SK-N-SH (cell line): ENCODE data around the gene H2AZ1. TPM values are rescaled to one million over a fixed set of nuclear protein-coding genes. Genes with fewer than 3 reads are reported as not detected.
A peak's percentile ranks its signal among the peaks of the same experiment; 100 is the strongest.
"Not testable (repeated sequence)": the region's sequence is repeated elsewhere in the genome, so short reads cannot be mapped to it uniquely, and the experiment has no call there.

Experiments
- CTCF ChIA-PET: fragments of 300-600, 350-600 bp; formaldehyde crosslinking; extraction: SDS; loops from one replicate; lab custom pipeline; 2021; lab: Yijun Ruan, JAX
- POLR2A ChIA-PET: fragments of 350-600 bp; sonication (Branson Sonifier 250); formaldehyde crosslinking; extraction: SDS; loops from one replicate; lab custom pipeline; 2020; ENCODE audit warnings: antibody characterized with exemption, inconsistent platforms; lab: Yijun Ruan, JAX
- DNase-seq: peaks from one replicate; pipeline ENCODE4 v3.0.0; 2012
- H2AFZ ChIP-seq: fragments of 200-600 bp; sonication (generic); 2 replicates; pipeline ENCODE4 v1.8.1; 2016; ENCODE audit warnings: antibody characterized with exemption, mild to moderate bottlenecking, low read depth
- H3F3A ChIP-seq: fragments of 200-600 bp; sonication (generic); replicated peaks from 2 replicates; pipeline ENCODE3; 2016; ENCODE audit warnings: antibody characterized with exemption, mild to moderate bottlenecking; ENCODE audit not compliant: insufficient read depth
- H3K27ac ChIP-seq, 2 experiments: fragments of 200-500 bp in 1 of 2; fragments of 200-600 bp in 1 of 2; sonication (Bioruptor generic) in 1 of 2; sonication (generic), shearing (Covaris generic) in 1 of 2; 2 replicates each; pipeline versions ENCODE4 v1.5.1 to v1.6.1; 2014 to 2016; ENCODE audit warnings: low read depth in 2 of 2, inconsistent platforms in 1 of 2, low read length in 1 of 2, mild to moderate bottlenecking in 1 of 2, mixed read lengths in 1 of 2
- H3K27me3 ChIP-seq: fragments of 200-600 bp; sonication (generic), shearing (Covaris generic); 2 replicates; pipeline ENCODE4 v1.6.1; 2016; ENCODE audit warnings: mixed run types; ENCODE audit not compliant: insufficient read depth
- H3K36me3 ChIP-seq, 2 experiments: fragments of 200-500 bp in 1 of 2; fragments of 200-600 bp in 1 of 2; sonication (Bioruptor generic) in 1 of 2; sonication (generic) in 1 of 2; replicated peaks in 1 of 2; 2 replicates each; pipeline versions ENCODE3 to v1.5.1; 2014 to 2016; ENCODE audit warnings: low read length in 1 of 2, mild to moderate bottlenecking in 1 of 2; ENCODE audit not compliant: insufficient read depth in 2 of 2, control insufficient read depth in 1 of 2
- H3K4me1 ChIP-seq, 2 experiments: fragments of 200-500 bp in 1 of 2; fragments of 200-600 bp in 1 of 2; sonication (Bioruptor generic) in 1 of 2; sonication (generic), shearing (Covaris generic) in 1 of 2; 2 replicates each; pipeline versions ENCODE4 v1.5.1 to v1.6.1; 2014 to 2016; ENCODE audit warnings: low read depth in 1 of 2, low read length in 1 of 2, mixed run types in 1 of 2; ENCODE audit not compliant: insufficient read depth in 2 of 2, control insufficient read depth in 1 of 2
- H3K4me2 ChIP-seq: fragments of 200-600 bp; sonication (generic), shearing (Covaris generic); 2 replicates; pipeline ENCODE4 v1.6.1; 2017; ENCODE audit warnings: mixed run types
- H3K4me3 ChIP-seq, 2 experiments: fragments of 200-500 bp in 1 of 2; fragments of 200-600 bp in 1 of 2; sonication (Bioruptor generic) in 1 of 2; sonication (generic), shearing (Covaris generic) in 1 of 2; 2 replicates each; pipeline versions ENCODE4 v1.5.1 to v1.8.1; 2014 to 2016; ENCODE audit warnings: low read depth in 2 of 2, inconsistent platforms in 1 of 2, low read length in 1 of 2, mild to moderate bottlenecking in 1 of 2, mixed read lengths in 1 of 2, moderate library complexity in 1 of 2
- H3K79me2 ChIP-seq: fragments of 200-600 bp; sonication (generic); 2 replicates; pipeline ENCODE4 v1.8.1; 2017; ENCODE audit warnings: mild to moderate bottlenecking; ENCODE audit not compliant: insufficient read depth
- H3K9ac ChIP-seq: fragments of 200-600 bp; sonication (generic); 2 replicates; pipeline ENCODE4 v1.6.1; 2017; ENCODE audit warnings: mixed run types
- H3K9me2 ChIP-seq: fragments of 200-600 bp; sonication (generic); 2 replicates; pipeline ENCODE4 v1.6.1; 2017; ENCODE audit warnings: mixed run types
- H3K9me3 ChIP-seq: fragments of 200-600 bp; sonication (generic); 2 replicates; pipeline ENCODE4 v1.6.1; 2017; ENCODE audit warnings: mixed run types, mild to moderate bottlenecking, moderate library complexity
- H4K20me1 ChIP-seq: fragments of 200-600 bp; sonication (generic); 2 replicates; pipeline ENCODE4 v1.6.1; 2017; ENCODE audit warnings: mild to moderate bottlenecking, mixed run types; ENCODE audit not compliant: insufficient read depth
- FOSL2 ChIP-seq: IDR thresholded peaks from 2 replicates; pipeline ENCODE4 v1.4.0; 2012; ENCODE audit warnings: low read depth, mild to moderate bottlenecking, moderate library complexity, borderline replicate concordance
- IRF3 ChIP-seq: fragments of 150-350 bp; IDR thresholded peaks from 2 replicates; pipeline ENCODE4 v1.6.1; 2016; ENCODE audit warnings: mild to moderate bottlenecking, low read depth, low read length
- JUND ChIP-seq: IDR thresholded peaks from 2 replicates; pipeline ENCODE4 v1.4.0; 2012
- MAX ChIP-seq: IDR thresholded peaks from 2 replicates; pipeline ENCODE4 v1.4.0; 2012; ENCODE audit warnings: low read depth
- MEF2A ChIP-seq: IDR thresholded peaks from 2 replicates; pipeline ENCODE4 v1.4.0; 2012; ENCODE audit warnings: low read depth, borderline replicate concordance
- NFIC ChIP-seq: IDR thresholded peaks from 2 replicates; pipeline ENCODE4 v1.4.0; 2012; ENCODE audit warnings: borderline replicate concordance
- NRF1 ChIP-seq: IDR thresholded peaks from 2 replicates; pipeline ENCODE4 v1.6.1; 2012; ENCODE audit warnings: low read depth, mild to moderate bottlenecking, low read length
- RAD21 ChIP-seq: IDR thresholded peaks from 2 replicates; pipeline ENCODE4 v1.6.1; 2012; ENCODE audit warnings: mild to moderate bottlenecking, low read length
- RCOR1 ChIP-seq: fragments of 150-350 bp; IDR thresholded peaks from 2 replicates; pipeline ENCODE4 v1.6.1; 2017; ENCODE audit warnings: antibody characterized with exemption, low read length
- TAF1 ChIP-seq: IDR thresholded peaks from 2 replicates; pipeline ENCODE4 v1.6.1; 2012; ENCODE audit warnings: low read depth, mild to moderate bottlenecking, low read length, moderate library complexity, borderline replicate concordance
- TCF12 ChIP-seq: IDR thresholded peaks from 2 replicates; pipeline ENCODE4 v1.4.0; 2012
- TEAD4 ChIP-seq: IDR thresholded peaks from 2 replicates; pipeline ENCODE4 v1.4.0; 2012; ENCODE audit warnings: mild to moderate bottlenecking, borderline replicate concordance; ENCODE audit not compliant: insufficient read depth
- USF2 ChIP-seq: fragments of 150-350 bp; IDR thresholded peaks from 2 replicates; pipeline ENCODE4 v1.6.1; 2017; ENCODE audit warnings: antibody characterized with exemption, low read length, low read depth, borderline replicate concordance
- YY1 ChIP-seq: IDR thresholded peaks from 2 replicates; pipeline ENCODE4 v1.4.0; 2012; ENCODE audit warnings: low read depth, mild to moderate bottlenecking
- WGBS: methylation state at CpG from one replicate; pipeline ENCODE4 v1.1.6; 2017; ENCODE audit warnings: low lambda C conversion rate; 5-methylcytosine and 5-hydroxymethylcytosine counted together
- polyA plus RNA-seq, 3 experiments: library from polyadenylated mRNA; depleted of rRNA; stranded (reverse); fragments of >200 nt; gene quantifications; 2 replicates each; pipeline ENCODE4 v1.2.3, GENCODE V29; 2012
- TF ChIP-seq, protein P1 (sequence below): IDR thresholded peaks from 2 replicates; pipeline ENCODE4 v1.6.1; 2012; ENCODE audit warnings: mild to moderate bottlenecking, low read depth, low read length, moderate library complexity
- TF ChIP-seq, protein P2 (sequence below): IDR thresholded peaks from 2 replicates; pipeline ENCODE4 v1.4.0; 2012; ENCODE audit warnings: low read depth, borderline replicate concordance

H2AZ1 gene
- polyA plus RNA-seq, 1 of the 3 experiments (the other 2 are of a cell fraction): 408 TPM

DNA sequence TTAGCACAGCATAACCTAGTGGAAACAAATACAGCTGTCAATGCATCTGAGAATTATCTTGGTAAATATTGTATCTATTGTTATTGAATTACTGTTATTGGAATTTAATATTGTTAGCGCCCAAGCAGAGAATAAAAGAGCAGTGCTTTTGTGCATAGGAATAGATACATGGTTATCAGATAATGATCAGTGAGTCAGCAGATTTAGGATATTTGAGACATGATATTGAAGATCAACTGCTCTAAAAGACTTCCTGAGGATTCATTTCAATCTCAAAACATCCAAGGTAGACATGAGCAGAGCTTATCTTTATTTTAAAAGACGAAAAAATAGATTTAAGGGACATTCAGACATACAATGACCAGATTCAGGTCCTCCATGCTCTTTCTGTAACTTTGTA, 10.6 kb upstream of the H2AZ1 start:
- TF ChIP-seq FOSL2 (0 out of 2 replicates have a peak, but pooled peaks have one; percentile 15), TCF12 (no peak)
- Histone ChIP-seq H3K27ac (peak overlapping the region in 1 of 2 experiments; percentile 57; a peak in 2 of 4 replicates), H2AFZ (peak overlapping the region; percentile 26; the same call in 1 of the 2 replicates), H4K20me1 (no peaks in the 10 kb centered on the region), H3F3A (peaks cover 26% of the 10 kb centered on the region), H3K4me2 (no peak overlapping the region; the same call in 1 of the 2 replicates), H3K4me3 (no peak overlapping the region), H3K4me1 (peaks cover 0 to 12% of the 10 kb centered on the region in 2 experiments; a peak in 1 of 4 replicates), H3K36me3 (no peaks in the 10 kb centered on the region), H3K9me3 (no peaks in the 10 kb centered on the region), H3K79me2 (no peaks in the 10 kb centered on the region), H3K9me2 (no peaks in the 10 kb centered on the region), H3K9ac (no peak overlapping the region), H3K27me3 (no peaks in the 10 kb centered on the region)
- CTCF ChIA-PET: no interaction called here
- POLR2A ChIA-PET: no interaction called here
- WGBS: 30% methylated on average over 2 of the region's 2 CpGs
- no peak for DNase-seq

GRCh38 chr4:99958207-99958606, 8.1 kb upstream of the H2AZ1 start:
- H3K4me3 ChIP-seq, H3K9me3 ChIP-seq, H3K27me3 ChIP-seq, H4K20me1 ChIP-seq, H3K36me3 ChIP-seq, H3K9me2 ChIP-seq, H3K79me2 ChIP-seq, DNase-seq, H2AFZ ChIP-seq, H3K9ac ChIP-seq, CTCF ChIA-PET, H3K4me2 ChIP-seq, H3K27ac ChIP-seq, POLR2A ChIA-PET: not testable (repeated sequence)
- Histone ChIP-seq H3K4me1 (peaks cover 0 to 12% of the 10 kb centered on the region in 2 experiments; a peak in 1 of 4 replicates), H3F3A (peaks cover 26% of the 10 kb centered on the region)
- WGBS: 83% methylated on average over 3 of the region's 3 CpGs

DNA sequence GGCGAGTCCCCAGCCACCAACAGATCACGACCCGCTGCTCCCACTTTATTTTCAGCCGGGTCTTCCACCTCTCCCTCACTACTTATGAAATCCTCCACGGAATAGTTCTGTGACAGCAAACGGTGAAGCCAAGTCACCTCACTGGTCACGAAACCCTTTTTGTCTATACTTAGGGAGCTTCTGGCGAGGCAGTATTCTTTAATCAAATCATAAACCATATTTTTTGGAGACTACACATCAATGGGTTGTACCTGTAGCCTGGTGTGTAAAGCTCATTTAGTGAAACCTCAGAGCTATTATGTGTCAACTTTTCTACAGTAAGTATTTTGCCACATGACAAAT, 809 bp upstream of the H2AZ1 start:
- CTCF ChIA-PET: interaction anchor here (1.0 to 1.5 kb wide), 2 partner anchors 47 to 157 kb away, joined by 3 to 5 read pairs; no protein-coding TSS in a partner anchor
- TF ChIP-seq, protein P1, sequence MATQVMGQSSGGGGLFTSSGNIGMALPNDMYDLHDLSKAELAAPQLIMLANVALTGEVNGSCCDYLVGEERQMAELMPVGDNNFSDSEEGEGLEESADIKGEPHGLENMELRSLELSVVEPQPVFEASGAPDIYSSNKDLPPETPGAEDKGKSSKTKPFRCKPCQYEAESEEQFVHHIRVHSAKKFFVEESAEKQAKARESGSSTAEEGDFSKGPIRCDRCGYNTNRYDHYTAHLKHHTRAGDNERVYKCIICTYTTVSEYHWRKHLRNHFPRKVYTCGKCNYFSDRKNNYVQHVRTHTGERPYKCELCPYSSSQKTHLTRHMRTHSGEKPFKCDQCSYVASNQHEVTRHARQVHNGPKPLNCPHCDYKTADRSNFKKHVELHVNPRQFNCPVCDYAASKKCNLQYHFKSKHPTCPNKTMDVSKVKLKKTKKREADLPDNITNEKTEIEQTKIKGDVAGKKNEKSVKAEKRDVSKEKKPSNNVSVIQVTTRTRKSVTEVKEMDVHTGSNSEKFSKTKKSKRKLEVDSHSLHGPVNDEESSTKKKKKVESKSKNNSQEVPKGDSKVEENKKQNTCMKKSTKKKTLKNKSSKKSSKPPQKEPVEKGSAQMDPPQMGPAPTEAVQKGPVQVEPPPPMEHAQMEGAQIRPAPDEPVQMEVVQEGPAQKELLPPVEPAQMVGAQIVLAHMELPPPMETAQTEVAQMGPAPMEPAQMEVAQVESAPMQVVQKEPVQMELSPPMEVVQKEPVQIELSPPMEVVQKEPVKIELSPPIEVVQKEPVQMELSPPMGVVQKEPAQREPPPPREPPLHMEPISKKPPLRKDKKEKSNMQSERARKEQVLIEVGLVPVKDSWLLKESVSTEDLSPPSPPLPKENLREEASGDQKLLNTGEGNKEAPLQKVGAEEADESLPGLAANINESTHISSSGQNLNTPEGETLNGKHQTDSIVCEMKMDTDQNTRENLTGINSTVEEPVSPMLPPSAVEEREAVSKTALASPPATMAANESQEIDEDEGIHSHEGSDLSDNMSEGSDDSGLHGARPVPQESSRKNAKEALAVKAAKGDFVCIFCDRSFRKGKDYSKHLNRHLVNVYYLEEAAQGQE: no peak
- TF ChIP-seq TEAD4 (no peak), NRF1 (no peak), TAF1 (no peak), RCOR1 (no peak), JUND (no peak), IRF3 (no peak), YY1 (no peak), MEF2A (no peak), NFIC (no peak), RAD21 (no peak), USF2 (no peak), MAX (no peak)
- TF ChIP-seq, protein P2, sequence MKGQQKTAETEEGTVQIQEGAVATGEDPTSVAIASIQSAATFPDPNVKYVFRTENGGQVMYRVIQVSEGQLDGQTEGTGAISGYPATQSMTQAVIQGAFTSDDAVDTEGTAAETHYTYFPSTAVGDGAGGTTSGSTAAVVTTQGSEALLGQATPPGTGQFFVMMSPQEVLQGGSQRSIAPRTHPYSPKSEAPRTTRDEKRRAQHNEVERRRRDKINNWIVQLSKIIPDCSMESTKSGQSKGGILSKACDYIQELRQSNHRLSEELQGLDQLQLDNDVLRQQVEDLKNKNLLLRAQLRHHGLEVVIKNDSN: no peak

More for the DNA sequence above, 809 bp upstream of the H2AZ1 start:
- Histone ChIP-seq H3F3A (peaks cover 20% of the 10 kb centered on the region), H3K4me3 (peak overlapping the region; percentile 76 to 78), H3K4me1 (peaks cover 16 to 20% of the 10 kb centered on the region in 2 experiments), H3K79me2 (peaks cover 41% of the 10 kb centered on the region), H3K36me3 (peaks cover 14 to 15% of the 10 kb centered on the region in 2 experiments), H2AFZ (peak overlapping the region; percentile 97), H3K9me2 (no peaks in the 10 kb centered on the region), H3K27ac (peak overlapping the region; percentile 75 to 83), H3K27me3 (no peaks in the 10 kb centered on the region), H3K9ac (peak overlapping the region; percentile 73), H3K9me3 (no peaks in the 10 kb centered on the region), H4K20me1 (peaks cover 17% of the 10 kb centered on the region), H3K4me2 (peak overlapping the region; percentile 87)
- no peak for DNase-seq
- POLR2A ChIA-PET: interaction anchor here (0.6 to 1.5 kb wide), 3 partner anchors 56 to 374 kb away, joined by 3 to 4 read pairs (median 3); partner anchors contain the start of gene LAMTOR3
- 2% methylated on average over 8 of the region's 8 CpGs for WGBS
